SH-SY5Y (cell line): ENCODE data around the gene SAE1.

Experiments
- GATA2 ChIP-seq: IDR thresholded peaks from 2 replicates; pipeline ENCODE4 v1.6.1; 2011; ENCODE audit warnings: mild to moderate bottlenecking, low read depth, low read length
- GATA3 ChIP-seq: IDR thresholded peaks from 2 replicates; pipeline ENCODE4 v1.6.1; 2011; ENCODE audit warnings: low read depth, mild to moderate bottlenecking, low read length, moderate library complexity

DNA sequence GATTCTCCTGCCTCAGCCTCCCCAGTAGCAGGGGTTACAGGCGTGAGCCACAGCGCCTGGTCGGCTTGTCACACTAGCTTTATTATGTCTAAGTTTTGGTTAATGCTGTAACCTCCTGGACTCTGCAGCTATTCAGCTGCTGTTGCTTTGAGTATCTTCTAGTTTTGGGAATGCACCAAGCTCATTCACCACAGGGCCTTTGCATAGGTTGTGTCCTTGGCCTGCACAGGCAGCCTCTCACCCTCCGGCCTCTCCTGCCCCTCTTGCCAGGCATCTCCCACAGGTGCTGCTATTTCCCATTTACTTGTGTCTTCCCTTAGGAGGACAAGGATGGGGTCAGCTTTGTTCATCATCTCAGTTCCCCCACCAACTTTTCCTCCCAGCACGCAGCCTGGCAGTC lies 123.3 kb downstream of the SAE1 start:
- TF ChIP-seq GATA2, result no peak
- TF ChIP-seq GATA3, result no peak
